GM10248 (cell line): ENCODE measurements around the gene ANKRD13C.

Experiments
- CTCF ChIA-PET: fragments of 300-600 bp; sonication (Branson Sonifier 250); formaldehyde crosslinking; extraction: SDS; loops from one replicate; lab custom pipeline; 2021; ENCODE audit warnings: antibody characterized with exemption; lab: Yijun Ruan, JAX
- POLR2A ChIA-PET: fragments of 350-650 bp; sonication (Branson Sonifier 250); formaldehyde crosslinking; extraction: SDS; loops from one replicate; lab custom pipeline; 2020; ENCODE audit warnings: antibody characterized with exemption; lab: Yijun Ruan, JAX
- DNase-seq: peaks from one replicate; pipeline ENCODE4 v3.0.0; 2012; ENCODE audit errors: extremely low spot score
- TF ChIP-seq, protein P1 (sequence below): IDR thresholded peaks from 2 replicates; pipeline ENCODE4 v1.5.1; 2012; ENCODE audit warnings: mild to moderate bottlenecking, low read depth; ENCODE audit errors: extremely low read depth, missing control alignments, control extremely low read depth

The ANKRD13C gene

DNA sequence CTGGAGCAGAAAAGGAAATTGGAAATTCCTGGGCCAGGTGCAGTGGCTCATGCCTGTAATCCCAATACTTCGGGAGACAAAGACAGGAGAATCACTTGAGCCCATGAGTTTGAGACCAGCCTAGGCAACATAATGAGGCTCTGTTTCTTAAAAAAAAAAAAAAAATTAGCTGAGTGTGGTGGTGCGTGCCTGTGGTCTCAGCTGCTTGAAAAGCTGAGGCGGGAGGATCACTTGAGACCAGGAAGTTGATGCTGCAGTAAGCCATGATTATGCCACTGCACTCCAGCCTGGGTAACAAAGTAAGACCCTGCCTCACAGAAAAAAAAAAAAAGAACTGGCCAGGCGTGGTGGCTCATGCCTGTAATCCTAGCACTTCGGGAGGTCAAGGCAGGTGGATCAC lies 76.6 kb downstream of the ANKRD13C start:
- CTCF ChIA-PET, result interaction anchor here (2.9 kb wide), 1 partner anchor 11 kb away, joined by 14 read pairs; no protein-coding TSS in a partner anchor
- TF ChIP-seq, protein P1, sequence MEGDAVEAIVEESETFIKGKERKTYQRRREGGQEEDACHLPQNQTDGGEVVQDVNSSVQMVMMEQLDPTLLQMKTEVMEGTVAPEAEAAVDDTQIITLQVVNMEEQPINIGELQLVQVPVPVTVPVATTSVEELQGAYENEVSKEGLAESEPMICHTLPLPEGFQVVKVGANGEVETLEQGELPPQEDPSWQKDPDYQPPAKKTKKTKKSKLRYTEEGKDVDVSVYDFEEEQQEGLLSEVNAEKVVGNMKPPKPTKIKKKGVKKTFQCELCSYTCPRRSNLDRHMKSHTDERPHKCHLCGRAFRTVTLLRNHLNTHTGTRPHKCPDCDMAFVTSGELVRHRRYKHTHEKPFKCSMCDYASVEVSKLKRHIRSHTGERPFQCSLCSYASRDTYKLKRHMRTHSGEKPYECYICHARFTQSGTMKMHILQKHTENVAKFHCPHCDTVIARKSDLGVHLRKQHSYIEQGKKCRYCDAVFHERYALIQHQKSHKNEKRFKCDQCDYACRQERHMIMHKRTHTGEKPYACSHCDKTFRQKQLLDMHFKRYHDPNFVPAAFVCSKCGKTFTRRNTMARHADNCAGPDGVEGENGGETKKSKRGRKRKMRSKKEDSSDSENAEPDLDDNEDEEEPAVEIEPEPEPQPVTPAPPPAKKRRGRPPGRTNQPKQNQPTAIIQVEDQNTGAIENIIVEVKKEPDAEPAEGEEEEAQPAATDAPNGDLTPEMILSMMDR, result no peak
- no peak for DNase-seq
- POLR2A ChIA-PET, result no interaction called here

DNA sequence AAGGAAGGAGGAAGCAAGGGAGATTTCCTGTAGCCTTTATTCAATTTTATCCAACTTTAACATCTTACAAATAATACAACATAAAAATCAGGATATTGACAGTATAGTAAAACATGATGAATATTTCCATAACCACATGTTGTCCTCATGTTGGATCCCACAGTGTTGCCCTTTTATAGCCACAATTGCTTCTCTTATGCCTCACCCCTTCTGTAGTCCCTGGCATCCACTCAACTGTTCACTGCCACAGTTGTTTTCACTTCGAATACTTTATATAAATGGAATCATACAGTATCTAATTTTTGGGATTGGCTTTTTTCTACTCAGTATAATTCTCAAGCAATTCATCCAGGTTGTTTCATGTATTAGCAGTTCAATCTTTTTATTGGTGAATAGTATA lies 88.6 kb downstream of the ANKRD13C start:
- ChIA-PET CTCF (no interaction called here), POLR2A (no interaction called here)
- TF ChIP-seq, protein P1, result no peak
- DNase-seq, result no peak

DNA sequence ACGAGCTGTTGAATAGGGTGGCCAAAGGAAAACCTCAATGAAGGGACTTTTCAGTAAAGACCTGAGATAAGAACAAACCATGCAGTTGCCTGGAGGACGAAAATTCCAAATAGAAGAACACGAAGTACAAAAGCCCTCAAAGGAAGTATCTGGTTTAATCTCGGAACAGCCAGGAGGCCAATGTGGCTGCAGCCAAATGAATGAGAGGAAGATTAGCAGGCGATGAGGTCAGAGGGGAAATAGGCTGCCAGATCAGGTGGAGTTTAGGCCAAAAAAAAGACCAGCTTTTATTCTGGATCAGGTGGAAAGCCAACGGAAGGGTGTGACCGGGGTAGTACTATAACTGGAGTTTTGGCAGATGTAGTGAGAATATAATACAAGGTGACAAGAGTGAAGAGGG lies 89.7 kb downstream of the ANKRD13C start:
- POLR2A ChIA-PET, result no interaction called here
- DNase-seq, result no peak
- CTCF ChIA-PET, result no interaction called here
- TF ChIP-seq, protein P1, result no peak

GRCh38 chr1:70256664-70257063 lies 97.9 kb downstream of the ANKRD13C start:
- TF ChIP-seq, protein P1, result no peak
- CTCF ChIA-PET, result interaction anchor here (1.0 to 2.1 kb wide), 2 partner anchors 11 to 23 kb away, joined by 3 to 9 read pairs; no protein-coding TSS in a partner anchor
- no peak for DNase-seq
- POLR2A ChIA-PET, result no interaction called here

GRCh38 chr1:70248729-70249128 lies 105.8 kb downstream of the ANKRD13C start:
- CTCF ChIA-PET, result interaction anchor here (1.0 kb wide), 1 partner anchor 62 kb away, joined by 3 read pairs; no protein-coding TSS in a partner anchor
- POLR2A ChIA-PET, result no interaction called here

GRCh38 chr1:70247768-70248167 lies 106.8 kb downstream of the ANKRD13C start:
- TF ChIP-seq, protein P1, result no peak
- ChIA-PET CTCF (interaction anchor here (3.9 kb wide), 1 partner anchor 14 kb away, joined by 13 read pairs; no protein-coding TSS in a partner anchor), POLR2A (no interaction called here)
- DNase-seq, result no peak

More at GRCh38 chr1:70248729-70249128, 105.8 kb downstream of the ANKRD13C start:
- DNase-seq, result no peak
- TF ChIP-seq, protein P1, result no peak
